ENCODE data around the gene HBE1. TPM values are rescaled to one million over a fixed set of nuclear protein-coding genes. Genes with fewer than 3 reads are reported as not detected.

HBE1 gene
- total RNA-seq, 1 donor from 2014 or later, result not detected

DNA sequence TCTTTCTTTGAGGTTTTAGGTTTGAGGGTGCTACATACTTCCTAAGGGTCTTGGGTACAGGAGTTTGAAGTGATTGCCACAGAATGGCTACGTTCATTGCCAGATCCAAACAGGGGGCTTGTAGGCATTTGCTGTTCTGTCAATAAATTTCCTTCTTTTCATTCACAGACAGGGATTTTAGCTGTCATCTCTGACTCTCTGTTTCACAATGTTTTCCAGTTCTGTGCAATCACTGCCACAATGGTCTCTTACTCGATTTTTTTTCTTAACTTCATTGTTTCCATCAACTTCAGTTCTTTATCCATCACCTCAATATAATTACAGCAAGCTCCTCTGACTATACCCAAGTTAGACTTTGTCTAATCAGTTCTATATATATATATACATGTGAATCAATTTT lies 29.3 kb downstream of the HBE1 start:
- no peak for DNase-seq (ENCODE audit: low read depth)
- no peak for TF ChIP-seq CTCF (conservative IDR thresholded peaks at IDR 0.05; ENCODE audit: low read depth, low read length)
- H3K4me3 ChIP-seq (ENCODE audit: low read depth, low read length), result no peak overlapping the region

- no peak for DNase-seq (ENCODE audit: low read depth)
- no peak for TF ChIP-seq CTCF (conservative IDR thresholded peaks at IDR 0.05; ENCODE audit: low read depth, low read length)
- no peak overlapping the region for H3K4me3 ChIP-seq (ENCODE audit: low read depth, low read length)
These were observed 29.7 kb downstream of the HBE1 start for GRCh38 chr11:5240056-5240455.

- no peak overlapping the region for H3K4me3 ChIP-seq (ENCODE audit: low read depth, low read length)
- no peak for DNase-seq (ENCODE audit: low read depth)
- TF ChIP-seq CTCF (conservative IDR thresholded peaks at IDR 0.05; ENCODE audit: low read depth, low read length), result no peak
These were observed 30.7 kb downstream of the HBE1 start for GRCh38 chr11:5239046-5239445.

- no peak overlapping the region for H3K4me3 ChIP-seq (ENCODE audit: low read depth, low read length)
- no peak for DNase-seq (ENCODE audit: low read depth)
- no peak for TF ChIP-seq CTCF (conservative IDR thresholded peaks at IDR 0.05; ENCODE audit: low read depth, low read length)
These were observed 31.3 kb downstream of the HBE1 start for GRCh38 chr11:5238486-5238885.

- H3K4me3 ChIP-seq (ENCODE audit: low read depth, low read length), result no peak overlapping the region
- DNase-seq (ENCODE audit: low read depth), result no peak
- no peak for TF ChIP-seq CTCF (conservative IDR thresholded peaks at IDR 0.05; ENCODE audit: low read depth, low read length)
These were observed 32.3 kb downstream of the HBE1 start for GRCh38 chr11:5237420-5237819.

DNA sequence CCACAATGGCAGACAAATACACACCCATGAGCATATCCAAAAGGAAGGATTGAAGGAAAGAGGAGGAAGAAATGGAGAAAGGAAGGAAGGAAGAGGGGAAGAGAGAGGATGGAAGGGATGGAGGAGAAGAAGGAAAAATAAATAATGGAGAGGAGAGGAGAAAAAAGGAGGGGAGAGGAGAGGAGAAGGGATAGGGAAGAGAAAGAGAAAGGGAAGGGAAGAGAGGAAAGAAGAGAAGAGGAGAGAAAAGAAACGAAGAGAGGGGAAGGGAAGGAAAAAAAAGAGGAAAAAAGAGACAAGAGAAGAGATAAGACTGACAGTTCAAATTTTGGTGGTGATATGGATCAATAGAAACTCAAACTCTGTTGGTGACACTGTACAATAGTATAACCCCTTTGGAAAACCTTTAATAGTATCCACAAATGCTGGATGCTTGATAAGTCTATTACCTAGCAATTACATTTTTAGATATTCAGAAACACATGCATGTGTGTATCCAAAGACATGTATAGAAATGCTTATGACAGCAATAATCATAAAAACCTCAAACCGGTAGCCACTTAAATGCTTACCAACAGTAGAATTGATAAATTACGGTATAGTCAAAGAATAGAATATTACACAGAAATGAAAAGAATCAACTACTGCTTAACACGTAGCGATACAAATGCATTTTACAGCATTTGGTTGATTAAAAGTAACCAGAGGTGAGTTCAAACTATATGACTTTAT lies 34.2 kb downstream of the HBE1 start:
- TF ChIP-seq CTCF (conservative IDR thresholded peaks at IDR 0.05; ENCODE audit: low read depth, low read length), result no peak
- no peak overlapping the region for H3K4me3 ChIP-seq (ENCODE audit: low read depth, low read length)
- DNase-seq (ENCODE audit: low read depth), result no peak

DNA sequence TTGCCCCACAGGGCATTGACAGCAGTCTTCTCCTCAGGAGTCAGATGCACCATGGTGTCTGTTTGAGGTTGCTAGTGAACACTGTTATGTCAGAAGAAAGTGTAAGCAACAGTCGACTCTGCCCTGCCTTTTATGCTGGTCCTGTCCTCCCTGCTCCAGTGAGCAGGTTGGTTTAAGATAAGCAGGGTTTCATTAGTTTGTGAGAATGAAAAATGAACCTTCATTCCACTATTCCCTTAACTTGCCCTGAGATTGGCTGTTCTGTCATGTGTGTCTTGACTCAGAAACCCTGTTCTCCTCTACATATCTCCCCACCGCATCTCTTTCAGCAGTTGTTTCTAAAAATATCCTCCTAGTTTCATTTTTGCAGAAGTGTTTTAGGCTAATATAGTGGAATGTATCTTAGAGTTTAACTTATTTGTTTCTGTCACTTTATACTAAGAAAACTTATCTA lies 35.3 kb downstream of the HBE1 start, which contains the start of gene HBD:
Gene HBD (minus strand): TSS at position 103 of the 454 bp plus-strand sequence. CDS start 50 bp downstream, at position 53.
- no peak for DNase-seq (ENCODE audit: low read depth)
- no peak for TF ChIP-seq CTCF (conservative IDR thresholded peaks at IDR 0.05; ENCODE audit: low read depth, low read length)
- no peak within 1 kb of the TSS for H3K4me3 ChIP-seq (ENCODE audit: low read depth, low read length)

Measured in epithelial cell of proximal tubule (primary cell).